K562 (cell line): Measurements from ENCODE around the gene PRKG1.

ENCODE experiments used
- BHLHE40 ChIP-seq: IDR thresholded peaks from 2 replicates; pipeline ENCODE4 v1.6.1; 2011; ENCODE audit warnings: low read length, improper control_type of control experiment
- EP300 ChIP-seq: IDR thresholded peaks from 2 replicates; pipeline ENCODE4 v1.6.1; 2012; ENCODE audit warnings: low read length, improper control_type of control experiment
- FOXA3 ChIP-seq, 2 experiments: fragments of 450-650 bp in 1 of 2; sonication (generic) in 1 of 2; formaldehyde crosslinking; IDR thresholded peaks in 1 of 2; conservative IDR thresholded peaks in 1 of 2; 2 replicates each; pipeline versions ENCODE4 v1.4.0 to v1.8.0; 2020 to 2022; ENCODE audit warnings: mild to moderate bottlenecking in 2 of 2, missing genetic modification reagents in 1 of 2
- JUND ChIP-seq, 2 experiments: IDR thresholded peaks; 2 replicates in 1 of 2; 3 replicates in 1 of 2; pipeline ENCODE4 v1.6.1; 2011; ENCODE audit warnings: borderline replicate concordance in 2 of 2, low read depth in 2 of 2, low read length in 2 of 2, improper control_type of control experiment in 1 of 2, missing biosample characterization in 1 of 2, missing genetic modification characterization in 1 of 2, missing genetic modification reagents in 1 of 2
- POLR2AphosphoS5 ChIP-seq: IDR thresholded peaks from 2 replicates; pipeline ENCODE4 v1.6.1; 2011; ENCODE audit warnings: mild to moderate bottlenecking, low read depth, low read length, moderate library complexity; ENCODE audit not compliant: control insufficient read depth, insufficient read depth
- RB1 ChIP-seq: fragments of 450-650 bp; IDR thresholded peaks from 2 replicates; pipeline ENCODE4 v1.6.1; 2017; ENCODE audit warnings: low read depth, mild to moderate bottlenecking
- RFX5 ChIP-seq: IDR thresholded peaks from 2 replicates; pipeline ENCODE4 v1.6.1; 2011; ENCODE audit warnings: low read depth, mild to moderate bottlenecking, improper control_type of control experiment, low read length
- SIN3A ChIP-seq, 2 experiments: fragments of 150-350 bp in 1 of 2; IDR thresholded peaks; 2 replicates each; pipeline ENCODE4 v1.6.1; 2011 to 2016; ENCODE audit warnings: borderline replicate concordance in 2 of 2, low read depth in 2 of 2, low read length in 2 of 2, mild to moderate bottlenecking in 2 of 2, moderate library complexity in 2 of 2; ENCODE audit not compliant: control insufficient read depth in 1 of 2
- SIRT6 ChIP-seq: IDR thresholded peaks from one replicate; pipeline ENCODE4 v1.6.1; 2012; ENCODE audit warnings: low read depth, mild to moderate bottlenecking, control low read depth, inconsistent platforms, low read length, moderate library complexity
- YY1 ChIP-seq, 3 experiments: IDR thresholded peaks; 2 replicates each; pipeline ENCODE4 v1.6.1; 2011; ENCODE audit warnings: low read length in 2 of 3, mild to moderate bottlenecking in 2 of 3, moderate library complexity in 2 of 3, borderline replicate concordance in 1 of 3, control low read depth in 1 of 3, low read depth in 1 of 3; ENCODE audit not compliant: insufficient read depth in 3 of 3, insufficient replicate concordance in 2 of 3, control insufficient read depth in 1 of 3, insufficient read length in 1 of 3; ENCODE audit errors: extremely low read depth in 1 of 3
- TF ChIP-seq, protein P1 (sequence below): fragments of 250-450 bp; sonication (Bioruptor Pico); IDR thresholded peaks from 2 replicates; pipeline ENCODE4 v1.9.0; 2021; ENCODE audit warnings: mild to moderate bottlenecking, inconsistent platforms
- TF ChIP-seq, protein P2 (sequence below): sonication (generic); formaldehyde crosslinking; IDR thresholded peaks from 2 replicates; pipeline ENCODE4 v1.8.1; 2022; ENCODE audit warnings: missing genetic modification reagents
- TF ChIP-seq, protein P3 (sequence below): sonication (generic); formaldehyde crosslinking; IDR thresholded peaks from 2 replicates; pipeline ENCODE4 v1.8.0; 2023; ENCODE audit warnings: missing genetic modification reagents, mild to moderate bottlenecking, borderline replicate concordance

DNA sequence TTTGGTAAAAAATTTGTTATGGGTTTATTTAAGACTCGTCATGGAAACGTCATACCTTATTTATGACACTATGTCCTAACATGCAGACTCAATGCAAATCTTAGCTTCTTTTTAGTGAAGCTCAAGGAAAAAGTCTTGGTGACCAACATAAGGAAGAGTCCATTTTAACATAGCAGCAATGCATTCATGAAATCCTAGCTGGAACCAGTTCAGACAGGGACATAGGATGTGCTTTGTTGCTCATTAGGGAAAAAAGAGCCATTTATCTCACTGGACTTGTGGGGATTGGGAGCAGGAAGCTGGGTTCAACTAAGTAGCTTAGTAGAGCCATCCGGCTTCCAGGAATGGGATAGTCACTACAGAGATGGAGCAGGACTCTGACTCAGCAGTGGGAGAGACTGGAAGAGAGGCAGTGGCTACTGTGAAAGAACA lies 1139.0 kb downstream of the PRKG1 start:
- TF ChIP-seq FOXA3 (CRISPR knock-in tag; conservative IDR thresholded peaks at IDR 0.05 in 1 of 2, IDR thresholded peaks at IDR 0.05 in 1 of 2) (no peak), RB1 (no peak), EP300 (no peak), POLR2AphosphoS5 (no peak), SIRT6 (no peak), BHLHE40 (no peak), YY1 (IDR thresholded peaks at IDR 0.05; ENCODE audit: borderline replicate concordance in 1 of 3, control insufficient read depth in 1 of 3, extremely low read depth in 1 of 3, insufficient read depth in 3 of 3, insufficient read length in 1 of 3, insufficient replicate concordance in 2 of 3, low read depth in 1 of 3, low read length in 2 of 3) (no peak), JUND (IDR thresholded peaks at IDR 0.05; ENCODE audit: borderline replicate concordance, low read depth, low read length) (no peak), JUND (tag; IDR thresholded peaks at IDR 0.05; ENCODE audit: borderline replicate concordance, low read depth, low read length) (no peak), SIN3A (IDR thresholded peaks at IDR 0.05; ENCODE audit: borderline replicate concordance in 2 of 2, control insufficient read depth in 1 of 2, low read depth in 2 of 2, low read length in 2 of 2) (no peak), RFX5 (no peak)
- TF ChIP-seq, protein P1, sequence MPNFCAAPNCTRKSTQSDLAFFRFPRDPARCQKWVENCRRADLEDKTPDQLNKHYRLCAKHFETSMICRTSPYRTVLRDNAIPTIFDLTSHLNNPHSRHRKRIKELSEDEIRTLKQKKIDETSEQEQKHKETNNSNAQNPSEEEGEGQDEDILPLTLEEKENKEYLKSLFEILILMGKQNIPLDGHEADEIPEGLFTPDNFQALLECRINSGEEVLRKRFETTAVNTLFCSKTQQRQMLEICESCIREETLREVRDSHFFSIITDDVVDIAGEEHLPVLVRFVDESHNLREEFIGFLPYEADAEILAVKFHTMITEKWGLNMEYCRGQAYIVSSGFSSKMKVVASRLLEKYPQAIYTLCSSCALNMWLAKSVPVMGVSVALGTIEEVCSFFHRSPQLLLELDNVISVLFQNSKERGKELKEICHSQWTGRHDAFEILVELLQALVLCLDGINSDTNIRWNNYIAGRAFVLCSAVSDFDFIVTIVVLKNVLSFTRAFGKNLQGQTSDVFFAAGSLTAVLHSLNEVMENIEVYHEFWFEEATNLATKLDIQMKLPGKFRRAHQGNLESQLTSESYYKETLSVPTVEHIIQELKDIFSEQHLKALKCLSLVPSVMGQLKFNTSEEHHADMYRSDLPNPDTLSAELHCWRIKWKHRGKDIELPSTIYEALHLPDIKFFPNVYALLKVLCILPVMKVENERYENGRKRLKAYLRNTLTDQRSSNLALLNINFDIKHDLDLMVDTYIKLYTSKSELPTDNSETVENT (CRISPR knock-in tag), result no peak
- TF ChIP-seq, protein P2, sequence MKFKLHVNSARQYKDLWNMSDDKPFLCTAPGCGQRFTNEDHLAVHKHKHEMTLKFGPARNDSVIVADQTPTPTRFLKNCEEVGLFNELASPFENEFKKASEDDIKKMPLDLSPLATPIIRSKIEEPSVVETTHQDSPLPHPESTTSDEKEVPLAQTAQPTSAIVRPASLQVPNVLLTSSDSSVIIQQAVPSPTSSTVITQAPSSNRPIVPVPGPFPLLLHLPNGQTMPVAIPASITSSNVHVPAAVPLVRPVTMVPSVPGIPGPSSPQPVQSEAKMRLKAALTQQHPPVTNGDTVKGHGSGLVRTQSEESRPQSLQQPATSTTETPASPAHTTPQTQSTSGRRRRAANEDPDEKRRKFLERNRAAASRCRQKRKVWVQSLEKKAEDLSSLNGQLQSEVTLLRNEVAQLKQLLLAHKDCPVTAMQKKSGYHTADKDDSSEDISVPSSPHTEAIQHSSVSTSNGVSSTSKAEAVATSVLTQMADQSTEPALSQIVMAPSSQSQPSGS (CRISPR knock-in tag), result no peak
- TF ChIP-seq, protein P3, sequence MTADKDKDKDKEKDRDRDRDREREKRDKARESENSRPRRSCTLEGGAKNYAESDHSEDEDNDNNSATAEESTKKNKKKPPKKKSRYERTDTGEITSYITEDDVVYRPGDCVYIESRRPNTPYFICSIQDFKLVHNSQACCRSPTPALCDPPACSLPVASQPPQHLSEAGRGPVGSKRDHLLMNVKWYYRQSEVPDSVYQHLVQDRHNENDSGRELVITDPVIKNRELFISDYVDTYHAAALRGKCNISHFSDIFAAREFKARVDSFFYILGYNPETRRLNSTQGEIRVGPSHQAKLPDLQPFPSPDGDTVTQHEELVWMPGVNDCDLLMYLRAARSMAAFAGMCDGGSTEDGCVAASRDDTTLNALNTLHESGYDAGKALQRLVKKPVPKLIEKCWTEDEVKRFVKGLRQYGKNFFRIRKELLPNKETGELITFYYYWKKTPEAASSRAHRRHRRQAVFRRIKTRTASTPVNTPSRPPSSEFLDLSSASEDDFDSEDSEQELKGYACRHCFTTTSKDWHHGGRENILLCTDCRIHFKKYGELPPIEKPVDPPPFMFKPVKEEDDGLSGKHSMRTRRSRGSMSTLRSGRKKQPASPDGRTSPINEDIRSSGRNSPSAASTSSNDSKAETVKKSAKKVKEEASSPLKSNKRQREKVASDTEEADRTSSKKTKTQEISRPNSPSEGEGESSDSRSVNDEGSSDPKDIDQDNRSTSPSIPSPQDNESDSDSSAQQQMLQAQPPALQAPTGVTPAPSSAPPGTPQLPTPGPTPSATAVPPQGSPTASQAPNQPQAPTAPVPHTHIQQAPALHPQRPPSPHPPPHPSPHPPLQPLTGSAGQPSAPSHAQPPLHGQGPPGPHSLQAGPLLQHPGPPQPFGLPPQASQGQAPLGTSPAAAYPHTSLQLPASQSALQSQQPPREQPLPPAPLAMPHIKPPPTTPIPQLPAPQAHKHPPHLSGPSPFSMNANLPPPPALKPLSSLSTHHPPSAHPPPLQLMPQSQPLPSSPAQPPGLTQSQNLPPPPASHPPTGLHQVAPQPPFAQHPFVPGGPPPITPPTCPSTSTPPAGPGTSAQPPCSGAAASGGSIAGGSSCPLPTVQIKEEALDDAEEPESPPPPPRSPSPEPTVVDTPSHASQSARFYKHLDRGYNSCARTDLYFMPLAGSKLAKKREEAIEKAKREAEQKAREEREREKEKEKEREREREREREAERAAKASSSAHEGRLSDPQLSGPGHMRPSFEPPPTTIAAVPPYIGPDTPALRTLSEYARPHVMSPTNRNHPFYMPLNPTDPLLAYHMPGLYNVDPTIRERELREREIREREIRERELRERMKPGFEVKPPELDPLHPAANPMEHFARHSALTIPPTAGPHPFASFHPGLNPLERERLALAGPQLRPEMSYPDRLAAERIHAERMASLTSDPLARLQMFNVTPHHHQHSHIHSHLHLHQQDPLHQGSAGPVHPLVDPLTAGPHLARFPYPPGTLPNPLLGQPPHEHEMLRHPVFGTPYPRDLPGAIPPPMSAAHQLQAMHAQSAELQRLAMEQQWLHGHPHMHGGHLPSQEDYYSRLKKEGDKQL (CRISPR knock-in tag), result no peak
